Gastroesophageal sphincter (tissue), 4 donors: ENCODE results near the gene ZBTB7C. TPM values are rescaled to one million over a fixed set of nuclear protein-coding genes. Genes with fewer than 3 reads are reported as not detected.

Experiments
- ATAC-seq: fragments of 150-250 bp; one replicate; pipeline ENCODE4 v1.9.1; 2016; ENCODE audit warnings: mild to moderate bottlenecking, moderate library complexity
- H3K27ac ChIP-seq, 4 donors: fragments of 200-600 bp; sonication (generic) in 3 of 4; 1 replicate in 3 of 4; 2 replicates in 1 of 4; pipeline ENCODE4 v1.5.1; 2016 to 2019
- H3K27me3 ChIP-seq: fragments of 200-600 bp; sonication (generic); one replicate; pipeline ENCODE4 v1.5.1; 2019
- H3K36me3 ChIP-seq, 2 donors: fragments of 200-600 bp; sonication (generic); one replicate each; pipeline ENCODE4 v1.5.1; 2019; ENCODE audit warnings: control low read depth in 1 of 2
- H3K4me1 ChIP-seq, 3 donors: fragments of 200-600 bp; sonication (generic); 1 replicate in 2 of 3; 2 replicates in 1 of 3; pipeline ENCODE4 v1.5.1; 2016 to 2019; ENCODE audit warnings: control low read depth in 2 of 3
- H3K4me3 ChIP-seq, 2 donors: fragments of 200-600 bp; sonication (generic); one replicate each; pipeline ENCODE4 v1.5.1; 2019; ENCODE audit warnings: mild to moderate bottlenecking in 1 of 2, moderate library complexity in 1 of 2
- H3K9me3 ChIP-seq, 3 donors: fragments of 200-600 bp; sonication (generic); one replicate each; pipeline ENCODE4 v1.5.1; 2017 to 2019; ENCODE audit warnings: control low read depth in 2 of 3
- EP300 ChIP-seq: sonication (generic); formaldehyde crosslinking; IDR thresholded peaks from one replicate; pipeline ENCODE4 v1.6.1; 2017; ENCODE audit warnings: antibody characterized with exemption, mild to moderate bottlenecking
- POLR2A ChIP-seq, 2 donors: fragments of 450-650 bp; IDR thresholded peaks; one replicate each; pipeline ENCODE4 v1.6.1; 2017; ENCODE audit warnings: antibody characterized with exemption in 2 of 2, mild to moderate bottlenecking in 2 of 2, moderate library complexity in 1 of 2
- POLR2AphosphoS5 ChIP-seq: sonication (generic); formaldehyde crosslinking; IDR thresholded peaks from one replicate; pipeline ENCODE4 v1.6.1; 2017; ENCODE audit warnings: antibody characterized with exemption
- WGBS, 2 donors: methylation state at CpG; one replicate each; pipeline ENCODE4 v1.1.5; 2018; ENCODE audit warnings: low coverage in 1 of 2; 5-methylcytosine and 5-hydroxymethylcytosine counted together
- total RNA-seq, 4 donors: library from RNA; depleted of rRNA; stranded (reverse); fragments of >200 nt; gene quantifications; one replicate each; pipeline ENCODE4 v1.1.0, GENCODE V29; 2016
- TF ChIP-seq, protein P1 (sequence below), 4 experiments: fragments of 200-600 bp in 2 of 4; fragments of 450-650 bp in 2 of 4; sonication (generic) in 1 of 4; IDR thresholded peaks; one replicate each; pipeline ENCODE4 v1.5.1; 2017 to 2019; ENCODE audit warnings: antibody characterized with exemption in 4 of 4, mild to moderate bottlenecking in 2 of 4, moderate library complexity in 2 of 4

Gene ZBTB7C
- total RNA-seq, 4 donors from 2014 or later = 7.8 to 15.4 (median 11.8) TPM

DNA sequence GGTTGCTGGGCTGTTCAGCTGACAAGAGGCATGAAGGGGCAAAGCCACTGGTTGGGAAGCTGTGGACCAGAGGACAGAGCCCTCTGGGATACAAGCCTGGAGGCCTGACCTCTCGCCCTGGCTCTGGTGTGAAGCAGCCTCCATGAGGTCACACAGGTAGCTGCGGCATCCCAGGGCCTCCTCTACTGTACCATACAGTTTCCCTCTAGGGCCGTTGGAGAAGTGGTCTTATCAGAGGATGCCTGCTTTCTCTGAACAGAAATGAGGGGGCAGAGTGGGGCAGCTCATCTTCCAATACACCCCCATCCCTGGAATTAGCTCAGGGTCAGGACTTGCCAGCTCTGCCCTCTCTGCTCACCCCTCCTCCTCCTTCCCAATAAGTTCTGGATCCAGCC is 343.6 kb downstream of the ZBTB7C start:
- no peak for ATAC-seq
- Histone ChIP-seq H3K4me1 (peaks cover 0 to 2% (median 0%) of the 10 kb centered on the region in 3 donors), H3K27me3 (no peaks in the 10 kb centered on the region), H3K36me3 (no peaks in the 10 kb centered on the region), H3K27ac (no peak overlapping the region), H3K4me3 (no peak overlapping the region), H3K9me3 (no peaks in the 10 kb centered on the region)
- no CpG with 5 or more reads among the region's 3 CpGs for WGBS, 2 donors
- no peak for TF ChIP-seq POLR2A (IDR thresholded peaks at IDR 0.05)
- TF ChIP-seq EP300 = no peak
- no peak for TF ChIP-seq POLR2AphosphoS5
- TF ChIP-seq, protein P1, sequence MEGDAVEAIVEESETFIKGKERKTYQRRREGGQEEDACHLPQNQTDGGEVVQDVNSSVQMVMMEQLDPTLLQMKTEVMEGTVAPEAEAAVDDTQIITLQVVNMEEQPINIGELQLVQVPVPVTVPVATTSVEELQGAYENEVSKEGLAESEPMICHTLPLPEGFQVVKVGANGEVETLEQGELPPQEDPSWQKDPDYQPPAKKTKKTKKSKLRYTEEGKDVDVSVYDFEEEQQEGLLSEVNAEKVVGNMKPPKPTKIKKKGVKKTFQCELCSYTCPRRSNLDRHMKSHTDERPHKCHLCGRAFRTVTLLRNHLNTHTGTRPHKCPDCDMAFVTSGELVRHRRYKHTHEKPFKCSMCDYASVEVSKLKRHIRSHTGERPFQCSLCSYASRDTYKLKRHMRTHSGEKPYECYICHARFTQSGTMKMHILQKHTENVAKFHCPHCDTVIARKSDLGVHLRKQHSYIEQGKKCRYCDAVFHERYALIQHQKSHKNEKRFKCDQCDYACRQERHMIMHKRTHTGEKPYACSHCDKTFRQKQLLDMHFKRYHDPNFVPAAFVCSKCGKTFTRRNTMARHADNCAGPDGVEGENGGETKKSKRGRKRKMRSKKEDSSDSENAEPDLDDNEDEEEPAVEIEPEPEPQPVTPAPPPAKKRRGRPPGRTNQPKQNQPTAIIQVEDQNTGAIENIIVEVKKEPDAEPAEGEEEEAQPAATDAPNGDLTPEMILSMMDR (IDR thresholded peaks at IDR 0.05) = no peak

DNA sequence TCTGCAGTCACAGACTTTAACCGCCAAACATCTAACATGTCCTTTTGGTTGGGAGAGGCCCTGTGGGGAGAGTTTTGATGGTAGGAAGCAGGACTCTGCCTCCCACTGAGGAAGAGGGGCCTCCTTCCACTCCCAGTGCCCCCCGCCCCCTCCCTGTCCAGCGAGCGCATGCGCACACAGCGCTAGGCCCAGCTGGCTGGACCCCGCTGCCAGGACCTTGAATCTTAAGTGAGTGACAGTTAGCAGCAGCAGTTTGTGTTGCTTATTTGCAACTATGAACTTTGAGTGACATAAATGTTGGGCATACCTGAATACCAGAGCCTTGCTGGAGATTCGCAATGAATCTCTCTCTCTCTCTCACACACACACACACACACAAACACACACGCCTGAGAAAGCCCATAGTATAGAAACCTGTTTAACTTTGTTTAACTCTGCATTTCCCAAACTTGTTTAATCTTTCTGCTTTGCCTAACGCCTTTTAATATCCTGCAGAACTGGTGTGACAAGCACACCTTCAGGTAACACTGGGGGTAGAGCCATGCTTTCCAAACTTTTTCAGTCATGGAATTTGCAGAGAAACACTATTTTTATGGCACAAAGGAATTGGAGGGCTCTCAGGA is 344.1 kb downstream of the ZBTB7C start:
- 85 to 88% methylated on average over 3 to 6 of the region's 10 CpGs for whole genome bisulfite sequencing, 2 donors
- Histone ChIP-seq H3K27me3 (no peaks in the 10 kb centered on the region), H3K4me1 (peaks cover 0 to 7% (median 3%) of the 10 kb centered on the region in 3 donors), H3K27ac (no peak overlapping the region), H3K4me3 (no peak overlapping the region), H3K36me3 (no peaks in the 10 kb centered on the region), H3K9me3 (no peaks in the 10 kb centered on the region)
- ATAC-seq = no peak
- TF ChIP-seq EP300 (no peak), POLR2A (IDR thresholded peaks at IDR 0.05) (no peak), POLR2AphosphoS5 (no peak)
- TF ChIP-seq, protein P1 (IDR thresholded peaks at IDR 0.05) = no peak

DNA sequence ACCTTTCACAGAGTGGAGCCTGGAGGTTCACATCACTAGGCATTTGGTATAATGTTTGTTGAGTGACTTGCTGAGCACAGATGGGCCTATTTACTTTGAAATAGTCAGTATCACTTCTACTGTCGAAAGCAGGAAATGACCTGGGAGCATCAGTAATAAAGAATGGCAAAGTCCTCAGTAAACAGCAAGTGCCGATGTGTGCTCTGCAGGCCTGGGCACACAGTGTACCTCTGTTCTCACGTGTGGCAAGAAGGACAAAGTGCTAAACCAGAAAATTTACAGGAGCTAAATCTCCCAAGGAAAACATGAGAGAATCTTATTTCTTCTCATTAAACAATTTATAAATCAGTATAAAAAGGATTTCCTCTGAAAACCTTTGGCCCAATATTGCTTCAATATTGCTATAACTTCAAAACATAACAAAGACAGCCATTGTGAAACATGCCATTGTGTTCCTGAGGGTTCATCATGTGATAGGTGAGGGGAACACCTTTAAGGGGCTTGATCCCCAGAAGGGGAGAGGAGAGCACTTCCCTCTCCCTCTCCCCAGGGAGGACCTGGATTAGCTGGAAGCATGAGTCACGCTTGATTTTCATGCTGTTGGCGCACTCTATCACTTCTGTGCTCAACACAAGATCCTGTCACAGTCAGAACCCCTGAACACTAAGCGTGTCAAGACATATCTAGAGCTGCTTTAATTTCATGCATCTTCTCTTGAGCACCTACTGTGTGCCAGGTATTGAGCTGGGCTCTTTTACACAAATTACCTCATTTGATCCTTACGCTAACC is 347.2 kb downstream of the ZBTB7C start:
- Histone ChIP-seq H3K4me3 (no peak overlapping the region), H3K36me3 (no peaks in the 10 kb centered on the region), H3K9me3 (no peaks in the 10 kb centered on the region), H3K4me1 (peaks cover 0 to 20% (median 11%) of the 10 kb centered on the region in 3 donors), H3K27me3 (no peaks in the 10 kb centered on the region), H3K27ac (no peak overlapping the region)
- WGBS, 2 donors = 86 to 90% methylated on average over 2 to 6 of the region's 7 CpGs
- no peak for ATAC-seq
- TF ChIP-seq POLR2AphosphoS5 (no peak), EP300 (no peak), POLR2A (IDR thresholded peaks at IDR 0.05) (no peak)
- TF ChIP-seq, protein P1 (IDR thresholded peaks at IDR 0.05) = no peak

DNA sequence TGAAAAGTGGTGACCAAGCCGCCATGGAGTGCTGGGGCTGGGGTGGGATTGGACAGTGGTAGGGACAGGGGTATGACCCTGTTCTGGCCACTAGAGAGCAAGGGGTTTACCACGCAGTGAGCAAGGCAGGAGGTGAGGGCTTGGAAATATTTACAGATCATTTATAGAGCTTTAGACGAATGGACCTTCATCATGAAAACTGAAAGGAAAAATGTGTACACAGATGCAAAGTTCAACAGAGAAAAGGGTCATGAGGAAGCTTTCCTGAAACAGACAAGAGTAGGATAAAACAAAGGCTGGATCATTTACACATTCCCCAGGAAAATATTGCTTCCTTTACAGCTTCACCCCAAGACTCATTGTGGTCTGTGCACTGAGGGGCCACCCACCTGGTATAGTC is 348.2 kb downstream of the ZBTB7C start:
- TF ChIP-seq, protein P1 (IDR thresholded peaks at IDR 0.05) = no peak
- no peak for TF ChIP-seq POLR2AphosphoS5
- no peak for TF ChIP-seq POLR2A (IDR thresholded peaks at IDR 0.05)
- no peak for TF ChIP-seq EP300
- no peak for ATAC-seq
- H3K36me3 ChIP-seq = no peaks in the 10 kb centered on the region
- 78 to 79% methylated on average over 3 of the region's 3 CpGs for WGBS, 2 donors
- peaks cover 0 to 20% (median 11%) of the 10 kb centered on the region in 3 donors for H3K4me1 ChIP-seq
- H3K27ac ChIP-seq = no peak overlapping the region
- H3K9me3 ChIP-seq = no peaks in the 10 kb centered on the region
- no peaks in the 10 kb centered on the region for H3K27me3 ChIP-seq
- no peak overlapping the region for H3K4me3 ChIP-seq
